Loucy (cell line): ENCODE measurements around the gene ADCY2.

Experiments used
- H2AFZ ChIP-seq: fragments of 200-600 bp; sonication (generic); 2 replicates; pipeline ENCODE4 v1.6.0; 2016; ENCODE audit warnings: antibody characterized with exemption, mild to moderate bottlenecking, low read length, moderate library complexity
- H3F3A ChIP-seq: fragments of 200-600 bp; 2 replicates; pipeline ENCODE4 v1.6.0; 2016; ENCODE audit warnings: antibody characterized with exemption, low read depth, mild to moderate bottlenecking
- H3K27me3 ChIP-seq: fragments of 200-600 bp; sonication (generic); 2 replicates; pipeline ENCODE4 v1.6.1; 2014; ENCODE audit warnings: low read length, mild to moderate bottlenecking; ENCODE audit not compliant: insufficient read depth, poor library complexity, severe bottlenecking
- H3K36me3 ChIP-seq: fragments of 200-600 bp; sonication (generic); 2 replicates; pipeline ENCODE4 v1.6.1; 2016; ENCODE audit warnings: low read length; ENCODE audit not compliant: insufficient read depth
- H3K4me1 ChIP-seq: fragments of 200-600 bp; sonication (generic); 2 replicates; pipeline ENCODE4 v1.5.1; 2014; ENCODE audit warnings: low read length, mild to moderate bottlenecking; ENCODE audit not compliant: insufficient read depth, poor library complexity, severe bottlenecking
- H3K4me2 ChIP-seq: fragments of 200-600 bp; sonication (generic); 2 replicates; pipeline ENCODE4 v1.6.0; 2014; ENCODE audit warnings: antibody characterized with exemption, low read length, low read depth, mild to moderate bottlenecking; ENCODE audit not compliant: poor library complexity, severe bottlenecking
- H3K4me3 ChIP-seq: fragments of 200-600 bp; sonication (generic); 2 replicates; pipeline ENCODE4 v1.5.1; 2014; ENCODE audit warnings: low read length, mild to moderate bottlenecking, mixed read lengths; ENCODE audit not compliant: poor library complexity, severe bottlenecking
- H3K79me2 ChIP-seq: fragments of 200-600 bp; sonication (generic); 2 replicates; pipeline ENCODE4 v1.6.1; 2014; ENCODE audit warnings: low read length; ENCODE audit not compliant: insufficient read depth
- H3K9ac ChIP-seq: fragments of 200-600 bp; sonication (generic); 2 replicates; pipeline ENCODE4 v1.6.0; 2014; ENCODE audit warnings: mild to moderate bottlenecking, low read depth, low read length, moderate library complexity; ENCODE audit not compliant: poor library complexity, severe bottlenecking
- H3K9me2 ChIP-seq: fragments of 200-600 bp; sonication (generic); replicated peaks from 2 replicates; pipeline ENCODE4 v1.6.1; 2016; ENCODE audit warnings: low read depth, low read length, mixed read lengths
- H3K9me3 ChIP-seq: fragments of 200-600 bp; sonication (generic); 2 replicates; pipeline ENCODE4 v1.6.1; 2014; ENCODE audit warnings: mild to moderate bottlenecking, antibody characterized with exemption, low read length, low read depth; ENCODE audit not compliant: insufficient read depth
- H4K20me1 ChIP-seq: fragments of 200-600 bp; sonication (generic); 2 replicates; pipeline ENCODE4 v1.6.0; 2014; ENCODE audit warnings: antibody characterized with exemption, low read length, mild to moderate bottlenecking; ENCODE audit not compliant: insufficient read depth, poor library complexity, severe bottlenecking
- CTCF ChIP-seq: fragments of 200-600 bp; sonication (generic); conservative IDR thresholded peaks from 2 replicates; pipeline ENCODE4 v1.5.1; 2014; ENCODE audit warnings: mild to moderate bottlenecking, antibody characterized with exemption, low read length
- EZH2phosphoT487 ChIP-seq: fragments of 200-600 bp; IDR thresholded peaks from 2 replicates; pipeline ENCODE4 v1.6.1; 2018; ENCODE audit warnings: antibody characterized with exemption, mild to moderate bottlenecking, moderate library complexity, borderline replicate concordance

ADCY2 gene

DNA sequence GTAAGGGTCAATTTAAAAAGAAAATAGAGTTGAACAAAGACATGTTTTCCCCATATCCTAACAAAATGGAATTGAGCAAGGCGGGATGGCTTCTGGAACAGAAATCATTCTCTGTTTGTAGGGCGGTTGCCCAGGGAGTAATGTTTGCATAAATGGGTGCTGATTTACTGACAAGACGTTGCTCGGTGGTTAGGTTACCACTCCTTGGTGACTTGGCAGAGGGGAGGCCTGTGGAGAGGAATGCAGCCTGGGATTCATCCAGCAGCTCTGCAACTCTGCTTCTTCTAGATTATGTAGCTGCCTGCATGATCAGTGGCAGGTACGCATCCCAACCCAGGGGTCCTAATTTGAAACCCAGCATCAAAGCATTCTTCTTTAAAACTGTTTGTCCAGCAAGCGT is 254.8 kb downstream of the ADCY2 start:
- Histone ChIP-seq H4K20me1 (no peaks in the 10 kb centered on the region), H3K9ac (no peak overlapping the region), H3K36me3 (no peaks in the 10 kb centered on the region), H3K9me2 (no peaks in the 10 kb centered on the region), H3K79me2 (no peaks in the 10 kb centered on the region), H3K9me3 (no peaks in the 10 kb centered on the region), H3K4me3 (no peak overlapping the region), H3K4me2 (no peak overlapping the region), H3K4me1 (no peaks in the 10 kb centered on the region), H3K27me3 (no peaks in the 10 kb centered on the region), H2AFZ (no peak overlapping the region), H3F3A (no peaks in the 10 kb centered on the region)
- TF ChIP-seq EZH2phosphoT487, result no peak
- no peak for TF ChIP-seq CTCF

DNA sequence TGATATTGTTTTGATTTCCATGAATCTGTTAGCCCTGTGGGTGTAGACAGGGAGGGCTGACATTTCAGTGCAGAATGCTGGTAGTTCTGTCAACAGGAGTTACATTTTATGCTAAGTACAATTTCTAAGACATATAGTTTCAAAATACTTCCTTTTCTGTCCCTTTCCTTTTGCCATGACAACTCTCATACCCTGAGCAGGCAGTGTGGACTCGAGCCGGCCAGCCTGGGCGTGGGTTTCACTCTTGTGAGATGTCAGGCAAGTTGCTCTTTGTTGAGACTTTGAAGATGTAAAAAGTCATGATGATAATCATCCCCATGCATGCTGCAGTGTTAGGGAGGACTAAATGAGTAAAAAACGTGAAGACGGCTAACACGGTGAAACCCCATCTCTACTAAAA is 257.1 kb downstream of the ADCY2 start:
- H3K79me2 ChIP-seq, result no peaks in the 10 kb centered on the region
- TF ChIP-seq EZH2phosphoT487 (no peak), CTCF (no peak)
- no peak overlapping the region for H3K9ac ChIP-seq
- no peaks in the 10 kb centered on the region for H3K27me3 ChIP-seq
- no peaks in the 10 kb centered on the region for H3K9me3 ChIP-seq
- no peaks in the 10 kb centered on the region for H3K9me2 ChIP-seq
- H3K4me3 ChIP-seq, result no peak overlapping the region
- H3K4me1 ChIP-seq, result no peaks in the 10 kb centered on the region
- no peak overlapping the region for H3K4me2 ChIP-seq
- H3F3A ChIP-seq, result no peaks in the 10 kb centered on the region
- H4K20me1 ChIP-seq, result no peaks in the 10 kb centered on the region
- H2AFZ ChIP-seq, result no peak overlapping the region
- H3K36me3 ChIP-seq, result no peaks in the 10 kb centered on the region

GRCh38 chr5:7657153-7657552 is 261.2 kb downstream of the ADCY2 start:
- H3K9ac ChIP-seq, result no peak overlapping the region

More at GRCh38 chr5:7657153-7657552, 261.2 kb downstream of the ADCY2 start:
- Histone ChIP-seq H3K4me2 (no peak overlapping the region), H3F3A (no peaks in the 10 kb centered on the region), H3K79me2 (no peaks in the 10 kb centered on the region), H2AFZ (no peak overlapping the region), H3K4me1 (no peaks in the 10 kb centered on the region), H3K36me3 (no peaks in the 10 kb centered on the region), H4K20me1 (no peaks in the 10 kb centered on the region), H3K9me2 (no peaks in the 10 kb centered on the region), H3K27me3 (no peaks in the 10 kb centered on the region), H3K4me3 (no peak overlapping the region), H3K9me3 (no peaks in the 10 kb centered on the region)
- TF ChIP-seq EZH2phosphoT487, result no peak
- no peak for TF ChIP-seq CTCF
